Measurements from ENCODE around the gene MTSS2.

Gene MTSS2

DNA sequence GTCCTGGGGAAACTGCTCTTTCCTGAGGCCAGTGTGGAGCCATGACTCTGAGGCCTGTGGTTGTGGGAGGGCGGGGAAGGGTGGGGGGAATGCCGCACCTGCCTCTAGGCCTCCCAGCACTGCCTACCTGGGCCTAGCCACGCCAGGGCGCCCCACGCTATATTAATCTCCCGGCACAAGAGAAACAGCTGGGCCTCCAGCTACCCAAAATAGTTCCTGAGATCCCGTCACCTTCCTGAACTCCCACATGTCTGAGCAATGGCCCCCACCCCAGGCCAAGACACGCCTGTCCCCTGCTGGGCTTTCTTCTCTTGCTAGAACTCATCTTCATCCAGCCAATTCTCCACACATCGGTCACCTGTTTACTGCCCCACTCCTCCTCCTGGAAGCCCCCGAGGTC is 13.0 kb upstream of the MTSS2 start:
- no peak for DNase-seq

DNA sequence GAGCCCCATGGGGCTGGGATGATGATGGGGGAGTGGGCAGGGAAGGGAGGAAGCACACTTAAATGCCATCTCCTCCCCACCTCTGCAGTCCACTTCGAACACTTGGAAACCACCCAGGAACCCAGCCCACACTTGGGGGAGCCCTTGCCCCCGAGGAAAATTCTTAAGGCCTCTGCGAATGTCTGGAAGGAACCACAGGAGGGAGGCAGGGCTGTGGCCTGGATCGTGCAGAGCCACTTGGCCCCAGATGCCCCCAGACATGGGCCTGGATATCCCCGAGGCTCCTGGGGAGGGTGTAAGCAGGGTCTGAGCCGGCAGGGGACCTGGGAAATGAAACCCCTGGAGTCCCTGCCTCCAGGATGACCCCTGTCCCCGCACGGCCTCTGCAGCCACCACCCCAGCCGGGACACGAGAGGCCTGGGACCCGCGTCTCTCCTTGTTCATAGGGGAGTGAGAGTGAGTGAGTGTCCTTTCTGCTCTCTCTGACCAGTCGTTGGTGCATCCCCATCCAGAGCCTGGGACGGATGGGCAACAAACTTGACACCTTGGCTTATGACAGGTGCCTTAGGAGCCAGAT is 11.8 kb upstream of the MTSS2 start:
- no peak for DNase-seq

DNA sequence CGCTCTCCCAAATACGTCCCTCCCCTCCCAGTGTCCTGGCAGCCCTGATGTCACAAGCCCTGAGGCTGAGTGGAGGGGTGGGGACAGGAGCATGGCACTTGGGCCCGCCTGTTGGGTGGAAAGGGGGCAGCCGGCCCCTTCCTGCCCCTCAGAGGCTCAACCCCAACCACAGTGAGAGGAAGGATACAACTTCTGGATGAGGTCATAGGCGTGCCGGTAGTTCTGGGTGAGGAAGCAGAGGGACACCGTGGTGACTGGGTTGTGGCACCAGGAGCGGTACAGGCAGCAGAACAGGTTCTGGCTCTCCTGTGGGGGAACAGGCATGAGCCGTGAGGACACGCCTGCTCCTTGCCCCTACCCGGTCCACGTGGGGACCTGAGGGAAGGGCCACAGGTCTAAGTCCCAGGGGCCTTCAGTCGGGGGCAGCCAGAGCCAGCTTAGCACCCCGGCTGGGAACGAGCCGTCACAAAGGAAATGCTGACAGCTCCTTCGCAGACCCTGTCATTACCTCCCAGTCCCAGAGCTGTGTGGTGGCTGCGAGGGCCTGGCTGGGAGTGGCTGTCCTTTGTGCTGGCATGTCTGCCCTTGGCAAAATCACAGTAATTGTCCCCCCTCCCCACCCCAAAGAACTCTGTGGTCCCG is 11.2 kb upstream of the MTSS2 start:
- DNase-seq: no peak

DNA sequence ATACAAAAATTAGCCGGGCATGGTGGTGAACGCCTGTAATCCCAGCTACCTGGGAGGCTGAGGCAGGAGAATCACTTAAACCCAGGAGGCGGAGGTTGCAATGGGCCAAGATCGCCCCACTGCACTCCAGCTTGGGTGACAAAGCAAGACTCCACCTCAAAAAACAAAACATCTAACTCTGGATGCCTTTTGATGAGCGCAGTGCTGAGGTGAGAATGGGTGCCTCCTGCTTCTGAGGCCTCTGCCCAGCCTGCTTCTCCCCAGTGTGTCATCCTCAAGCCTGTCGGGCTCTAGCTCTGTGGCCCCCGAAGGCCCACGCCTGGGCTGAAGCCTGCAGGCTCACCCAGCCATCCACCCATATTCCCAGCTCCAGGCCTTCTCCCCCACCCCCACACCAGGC is 10.5 kb upstream of the MTSS2 start:
- no peak for DNase-seq

DNA sequence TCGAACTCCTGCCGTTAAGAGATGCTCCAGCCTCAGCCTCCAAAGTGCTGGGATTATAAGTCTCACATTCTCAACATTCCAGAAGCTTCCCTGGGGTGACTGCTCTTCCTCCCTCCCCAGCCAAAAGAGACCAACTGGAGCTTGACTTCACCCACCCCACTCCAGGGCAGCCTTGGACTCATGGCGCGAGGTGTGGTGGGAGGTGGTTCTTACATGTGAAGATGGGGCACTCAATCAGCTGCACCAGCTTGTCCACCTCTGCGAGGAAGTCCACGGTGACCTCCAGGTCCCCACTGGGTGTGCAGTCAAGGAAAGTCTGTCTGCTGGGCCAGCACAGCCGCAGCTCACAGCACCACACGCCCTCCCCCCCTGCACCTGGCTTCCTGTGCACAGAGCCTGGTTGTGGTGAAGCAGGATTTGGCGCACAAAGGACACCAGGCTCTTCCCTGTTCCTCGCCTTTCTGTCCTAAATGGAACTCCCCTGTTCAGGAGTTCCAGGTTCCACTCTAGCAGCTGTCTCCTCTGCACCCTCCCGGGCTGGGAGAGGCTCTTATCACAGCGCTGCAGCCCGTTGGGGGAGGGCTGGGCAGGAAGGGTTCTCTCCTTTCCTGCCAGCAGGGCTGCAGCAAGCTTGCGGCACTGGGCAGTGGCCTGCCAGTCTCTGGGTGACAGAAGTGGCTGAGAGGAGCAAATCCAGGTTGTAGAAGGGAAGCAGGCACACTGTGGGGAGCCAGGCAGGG is 9.6 kb upstream of the MTSS2 start:
- no peak for DNase-seq

DNA sequence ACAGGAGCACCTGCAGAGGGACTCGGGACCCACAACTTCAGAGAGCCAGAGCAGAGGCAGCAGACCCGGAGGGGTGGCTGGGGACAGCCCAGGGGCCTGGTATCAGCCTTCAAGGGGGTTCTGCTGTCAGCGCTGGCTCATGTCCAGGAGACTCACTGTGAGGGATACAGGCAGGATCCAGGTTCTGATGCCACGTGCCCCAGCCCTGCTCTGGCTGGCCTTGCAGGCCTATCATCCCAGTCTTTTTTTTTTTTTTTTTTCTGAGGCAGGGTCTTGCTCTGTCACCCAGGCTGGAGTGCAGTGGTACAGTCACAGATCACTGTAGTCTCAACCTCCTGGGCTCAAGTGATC is 9.0 kb upstream of the MTSS2 start:
- DNase-seq: no peak

DNA sequence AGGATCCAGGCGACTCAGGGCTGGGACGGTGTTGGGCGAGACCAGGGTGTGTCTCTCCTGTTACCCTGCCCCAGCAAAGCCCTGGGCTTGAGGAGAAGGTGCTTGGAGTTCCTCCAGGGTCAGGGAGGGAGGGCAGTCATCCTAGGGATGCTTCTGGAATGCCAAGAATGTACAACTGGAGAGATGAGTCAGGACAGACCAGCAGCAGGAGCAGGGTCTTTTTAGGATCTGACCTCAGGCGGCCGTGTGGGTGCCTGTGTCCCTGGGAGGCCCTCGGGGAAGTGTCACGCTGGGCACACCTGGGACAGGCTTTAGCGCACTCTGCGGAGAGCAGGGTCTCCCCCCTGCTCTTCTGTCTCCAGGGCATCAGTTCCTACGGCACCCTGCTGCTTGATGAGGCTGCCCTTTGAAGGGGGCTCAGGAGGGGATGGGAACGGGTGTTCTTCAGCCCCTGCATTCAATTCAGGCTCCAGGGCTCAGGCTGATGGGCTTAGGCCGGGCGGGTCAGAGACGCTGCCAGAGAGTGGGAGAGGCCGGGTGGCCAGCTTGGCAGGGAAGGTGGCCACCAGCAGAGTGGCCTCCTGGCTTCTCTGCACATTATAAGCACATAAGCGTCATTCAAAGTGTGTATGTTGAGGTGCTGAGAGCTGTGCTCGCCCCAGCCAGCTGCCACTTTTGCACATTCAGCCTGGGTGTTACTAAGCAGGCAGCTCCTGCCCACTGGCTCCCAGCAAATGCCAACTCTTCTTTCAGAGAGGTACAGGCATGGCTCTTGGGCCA is 8.4 kb upstream of the MTSS2 start:
- DNase-seq: no peak

DNA sequence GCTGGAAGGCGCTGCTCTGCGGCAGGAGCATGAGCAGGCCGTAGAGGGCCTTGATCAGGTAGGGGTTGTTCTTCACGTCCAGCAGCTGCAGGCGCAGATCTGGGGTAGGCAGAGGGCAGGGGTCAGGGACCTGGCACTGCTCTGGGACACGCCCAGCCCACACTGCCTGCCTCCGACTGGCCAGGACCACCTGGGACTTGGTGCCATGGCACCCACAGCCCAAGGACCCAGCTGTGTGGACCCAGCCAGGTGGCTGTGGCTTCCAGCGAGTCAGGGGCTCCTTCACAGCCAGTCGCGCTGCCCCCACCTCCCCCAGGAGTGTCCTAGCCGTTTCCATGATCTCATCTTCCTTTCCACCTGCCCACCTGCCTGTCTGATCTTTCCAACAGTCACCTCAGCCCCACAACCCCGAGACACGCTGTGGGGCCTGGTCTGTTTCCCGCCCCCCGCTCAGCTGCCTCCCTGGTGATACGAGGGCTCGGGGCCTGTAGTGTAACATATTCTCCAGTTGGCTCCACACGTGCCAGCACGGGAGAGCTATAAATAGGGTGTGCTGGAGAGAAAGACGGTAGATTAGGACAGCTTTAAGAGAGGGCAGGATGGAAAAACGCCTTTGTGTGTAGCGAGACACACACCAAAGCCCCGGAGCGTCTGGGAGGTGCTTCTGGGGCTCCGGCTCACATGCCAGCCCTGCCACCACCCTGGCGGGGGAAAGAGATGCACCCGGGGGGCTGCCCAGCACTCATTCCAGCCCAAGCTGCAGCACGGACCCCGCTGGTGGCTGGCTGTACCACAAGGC is 7.2 kb upstream of the MTSS2 start:
- no peak for DNase-seq

DNA sequence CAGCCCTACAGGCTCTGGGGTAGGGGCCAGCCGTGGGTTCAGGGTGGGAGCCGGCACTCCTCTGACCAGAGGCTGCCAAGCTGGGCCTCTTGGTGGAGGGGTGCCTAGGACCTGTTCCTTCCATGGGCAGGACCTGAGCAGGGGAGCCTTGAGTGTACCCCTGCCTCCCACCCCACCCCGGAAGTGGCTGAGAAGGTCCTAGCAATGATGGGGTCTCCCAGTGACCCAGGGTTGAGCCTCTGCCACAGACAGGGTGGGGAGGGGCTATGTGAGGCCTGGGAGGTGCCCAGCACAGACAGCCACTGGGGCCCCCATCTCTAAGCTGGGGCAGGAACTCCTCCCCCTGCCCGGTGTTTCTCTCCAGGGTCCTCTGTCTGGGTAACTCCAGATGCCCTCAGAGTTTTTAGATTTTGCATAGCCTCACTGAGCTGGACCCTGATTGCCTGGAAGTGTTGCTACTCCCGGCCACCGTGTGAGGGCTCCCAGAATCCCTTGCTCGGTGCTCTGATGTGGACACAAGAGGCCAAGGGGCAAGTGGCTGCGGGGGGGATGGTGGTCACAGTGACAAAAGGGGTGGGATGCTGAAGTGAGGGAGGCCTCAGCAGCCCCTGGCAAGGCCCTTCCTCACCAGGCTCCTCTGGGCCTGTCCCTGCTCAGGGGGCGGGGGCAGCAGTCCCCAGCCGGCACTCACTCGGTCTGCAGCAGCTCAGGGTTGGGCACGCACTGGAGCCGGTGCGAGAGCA is 6.4 kb upstream of the MTSS2 start:
- DNase-seq: no peak

DNA sequence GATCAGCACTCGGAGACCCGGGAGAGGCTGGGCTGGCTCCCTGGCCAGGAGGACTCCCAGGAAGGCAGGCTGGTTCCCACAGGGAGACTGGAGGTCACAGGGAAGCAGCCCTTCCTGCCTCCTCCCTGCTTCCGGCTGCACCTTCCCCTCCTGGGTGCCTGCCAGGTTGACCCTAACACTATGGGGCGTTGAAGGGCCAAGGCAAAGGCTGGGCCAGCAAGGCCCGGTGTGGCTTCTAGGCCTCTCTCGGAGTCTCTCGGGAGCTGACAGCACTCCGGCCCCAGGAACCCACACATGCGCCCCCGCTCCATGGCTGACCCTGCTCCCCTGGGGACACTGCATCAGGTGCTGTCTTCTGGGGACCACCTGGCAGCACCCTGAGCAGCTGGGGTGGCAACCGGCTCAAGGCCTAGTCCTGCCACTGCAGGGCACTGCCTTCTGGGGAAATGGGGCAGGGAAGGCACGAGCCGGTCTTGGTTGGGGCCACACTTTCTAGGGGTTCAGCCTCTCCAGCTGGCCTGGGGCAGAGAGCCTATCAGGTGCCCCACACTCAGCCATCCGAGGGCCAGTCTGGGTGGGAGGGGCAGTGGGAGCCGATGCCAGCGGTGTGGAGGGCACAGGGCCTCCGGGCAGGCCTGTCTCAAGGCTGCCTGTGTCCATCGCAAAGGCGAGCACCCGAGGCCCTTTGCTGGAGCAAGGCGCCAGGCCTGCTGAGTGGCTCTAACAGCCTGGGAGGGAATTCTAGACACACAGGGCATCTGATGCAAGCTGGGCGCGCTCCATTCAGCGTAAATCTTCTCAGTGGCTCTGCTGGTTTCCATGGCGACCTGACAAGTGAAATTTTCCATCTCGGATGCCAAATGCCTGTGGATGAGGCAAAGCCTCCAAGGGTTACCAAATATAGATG is 5.6 kb upstream of the MTSS2 start:
- no peak for DNase-seq

DNA sequence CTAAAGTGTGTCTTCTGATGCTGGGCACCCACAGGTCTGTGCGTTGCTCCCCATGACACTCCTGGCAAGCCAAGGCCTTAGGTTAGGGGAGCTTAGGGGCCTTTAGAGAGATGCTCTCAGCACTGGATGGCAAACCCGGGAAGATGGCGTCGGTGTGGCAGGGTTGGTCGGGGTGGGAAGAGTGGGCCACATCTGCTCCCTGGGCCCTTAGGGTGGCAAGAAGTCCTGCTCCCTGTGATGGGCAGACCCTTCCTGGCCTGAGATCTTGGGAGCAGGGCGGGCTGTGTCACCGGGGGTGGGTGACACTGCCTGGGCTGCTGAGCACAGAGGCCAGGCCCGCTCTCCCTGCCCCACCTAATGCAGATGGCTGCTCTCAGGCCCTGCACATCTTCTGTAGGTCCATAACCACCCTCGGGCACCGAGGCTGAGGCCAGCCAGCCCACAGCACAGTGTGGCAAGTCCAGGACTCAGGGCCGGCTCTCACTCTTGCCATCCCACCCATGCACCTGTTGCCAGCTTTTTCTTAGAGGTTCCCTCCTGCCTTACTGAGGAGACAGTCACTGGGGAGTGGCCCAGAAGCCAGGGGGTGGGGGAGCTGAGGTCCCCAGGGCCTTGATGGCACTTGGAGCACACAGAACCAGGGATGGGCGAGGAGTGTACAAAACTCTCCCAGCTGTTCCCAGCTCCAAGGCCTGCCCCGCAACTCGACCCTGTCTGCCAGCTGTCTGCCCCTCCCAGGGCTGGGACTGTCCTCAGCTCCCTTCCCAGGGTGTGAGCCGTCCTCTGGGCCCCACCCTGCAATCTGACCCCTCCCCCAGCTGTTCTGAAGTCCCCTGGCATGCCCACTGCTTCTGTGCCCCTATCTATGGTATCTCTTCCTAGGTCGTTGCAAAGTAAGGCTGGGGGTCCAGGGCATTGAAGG is 4.4 kb upstream of the MTSS2 start:
- no peak for DNase-seq

DNA sequence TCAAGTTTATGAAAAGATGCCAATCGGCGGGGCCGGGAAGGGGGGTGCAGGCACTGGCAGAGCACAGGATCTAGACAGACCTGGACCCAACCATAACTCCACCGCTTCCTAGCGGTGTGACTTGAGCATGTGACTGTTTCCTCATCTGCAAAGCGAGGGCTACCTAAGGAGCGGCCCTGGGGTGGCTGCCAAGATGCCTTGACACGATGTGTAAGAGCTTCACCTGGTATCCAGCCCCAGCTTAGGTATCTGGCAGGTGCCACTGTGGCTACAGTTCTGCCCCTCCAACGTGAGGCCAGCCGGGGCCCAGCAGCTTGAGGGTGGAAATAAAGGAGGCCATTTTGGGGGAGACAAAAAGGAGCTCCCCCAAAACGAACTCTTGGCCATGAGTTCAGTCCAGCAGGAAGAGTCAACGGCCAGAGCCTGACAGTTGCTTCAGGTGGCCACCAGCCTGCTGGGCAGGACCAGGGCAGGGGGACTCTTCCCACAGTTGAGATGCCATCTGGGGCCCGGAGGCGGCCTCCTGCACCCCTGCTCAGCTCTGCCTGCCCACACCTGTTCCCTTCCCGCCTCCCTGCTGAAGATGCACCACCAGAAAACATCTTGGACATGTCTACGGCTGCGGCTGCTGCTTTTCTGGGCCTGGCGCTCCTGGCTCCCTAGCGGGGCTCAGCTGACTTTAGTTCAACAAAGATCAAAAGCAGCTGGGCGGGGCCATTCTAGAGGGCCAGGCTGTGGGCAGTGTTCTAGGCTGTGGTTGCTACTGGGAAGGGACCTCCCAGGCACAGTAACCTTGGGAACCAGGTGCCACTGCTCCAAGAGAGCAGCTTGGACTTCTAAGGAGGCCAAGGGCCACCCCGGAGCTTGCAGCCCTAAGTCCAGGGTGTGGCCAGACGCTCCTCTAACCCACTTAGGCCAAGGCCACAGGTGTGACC is 3.4 kb upstream of the MTSS2 start:
- DNase-seq: no peak

DNA sequence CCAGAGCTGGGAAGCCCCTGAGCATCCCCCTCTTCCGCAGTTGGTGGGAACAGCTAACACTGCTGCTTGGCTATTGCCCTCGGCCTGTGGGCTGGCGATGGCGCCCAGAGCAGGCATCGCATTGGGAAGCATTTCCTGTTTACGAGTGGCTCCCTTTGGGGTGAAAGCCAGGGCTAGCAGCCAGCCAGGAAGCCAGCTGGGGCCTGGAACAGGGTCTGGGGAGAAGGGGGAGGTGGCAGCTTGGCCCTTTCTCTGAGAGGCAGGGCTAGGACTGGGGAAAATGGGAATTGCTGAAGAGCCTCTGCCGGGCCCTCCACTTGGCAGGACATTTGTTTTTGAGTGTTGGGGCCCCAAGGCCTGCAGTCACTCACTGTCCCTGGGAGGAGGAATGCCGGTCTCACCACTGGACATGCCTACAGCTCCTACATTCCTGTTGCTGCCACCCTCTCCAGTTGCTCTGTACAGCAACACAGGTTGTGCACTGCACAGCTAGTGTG is 2.4 kb upstream of the MTSS2 start:
- no peak for DNase-seq

DNA sequence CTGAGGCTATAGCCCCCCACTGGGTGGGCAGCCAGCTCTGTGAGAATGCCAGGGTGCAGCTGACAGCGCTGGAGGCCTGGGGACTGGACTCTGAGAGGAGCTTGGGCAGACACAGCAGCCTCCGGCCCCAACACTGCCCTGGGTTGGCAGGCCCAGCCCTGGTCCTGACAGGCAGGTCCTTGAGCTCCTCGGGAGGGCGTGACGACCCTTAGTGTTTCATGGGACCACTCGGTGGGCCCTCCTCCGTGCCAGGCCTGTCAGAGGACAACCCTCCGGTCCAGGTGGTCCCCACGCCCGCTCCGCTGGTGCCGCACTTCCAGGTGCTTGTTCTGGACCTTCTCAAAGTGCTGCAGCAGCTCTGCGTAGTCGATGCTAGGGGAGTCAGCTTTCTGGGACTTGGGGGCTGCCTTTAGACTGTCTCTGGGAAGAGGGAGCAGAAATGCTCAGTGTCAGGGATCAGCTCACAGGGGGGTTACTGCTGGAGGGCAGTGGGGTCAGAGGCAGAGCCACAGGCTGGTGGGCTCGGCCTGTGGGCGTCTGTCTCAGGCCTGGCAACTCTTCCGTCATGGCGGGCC is 1.9 kb upstream of the MTSS2 start:
- DNase-seq: no peak

DNA sequence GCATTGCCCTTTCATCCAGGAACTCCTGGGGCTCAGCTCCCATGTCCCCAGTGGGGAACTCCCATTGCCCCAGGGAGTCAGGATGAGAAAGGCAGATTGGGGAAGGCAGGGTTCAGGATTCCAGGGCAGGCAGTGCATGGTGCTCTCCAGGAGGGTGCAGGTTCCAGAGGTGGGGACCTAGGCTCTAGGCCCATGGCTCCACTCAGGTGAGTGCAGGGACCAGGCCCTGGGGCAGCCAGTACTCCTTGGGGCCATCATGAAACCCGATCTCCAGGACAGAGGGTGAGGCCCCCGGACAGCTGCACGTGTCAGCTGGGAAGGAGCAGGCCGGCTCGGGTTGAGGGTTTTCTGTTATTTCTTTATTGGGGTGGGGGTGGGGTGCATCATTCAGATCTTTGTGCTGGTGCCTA is 1.3 kb upstream of the MTSS2 start:
- DNase-seq: no peak

DNA sequence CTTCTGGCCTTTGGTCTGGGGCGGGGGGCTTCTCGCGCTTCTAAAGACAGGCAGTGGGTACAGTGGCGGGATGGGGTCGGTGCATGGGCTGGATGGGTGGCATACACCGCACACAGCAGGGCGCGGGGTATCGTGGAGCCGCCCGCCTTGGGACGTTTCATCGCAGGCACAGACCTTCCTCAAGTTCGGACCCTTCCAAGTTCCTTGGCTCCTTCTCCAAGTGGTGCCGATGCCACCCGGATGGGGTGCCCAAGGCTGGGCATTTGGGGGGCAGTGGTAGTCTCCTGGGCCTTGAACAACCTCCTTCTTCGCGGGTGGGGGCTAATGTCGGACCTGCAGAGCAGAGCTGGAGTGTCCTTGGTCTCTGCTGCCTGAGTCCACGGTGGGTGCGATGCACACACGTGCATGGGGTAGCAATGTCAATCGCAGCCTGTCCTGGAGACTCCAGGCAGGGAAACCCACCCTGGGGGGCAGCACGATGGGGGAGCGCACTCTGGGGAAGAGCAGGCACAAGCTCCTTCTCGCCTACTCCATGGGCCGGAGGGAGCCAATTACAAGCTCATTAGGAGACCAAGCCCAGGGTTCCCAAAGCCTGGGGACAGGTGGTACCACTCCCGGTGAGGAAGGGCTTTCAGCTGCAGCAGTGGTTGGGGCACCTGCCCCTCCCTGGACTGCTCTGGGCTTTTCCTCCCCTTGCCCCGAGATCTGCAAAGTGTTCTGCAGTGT is 686 bp upstream of the MTSS2 start:
- DNase-seq: no peak
